ENCODE measurements around the gene HDGFL1. TPM values are rescaled to one million over a fixed set of nuclear protein-coding genes. Genes with fewer than 3 reads are reported as not detected.

The HDGFL1 gene
- total RNA-seq, 1 donor, result not detected

GRCh38 chr6:22575190-22575589 is 5.8 kb downstream of the HDGFL1 start:
- no peaks in the 10 kb centered on the region for H3K4me1 ChIP-seq (ENCODE audit: insufficient read depth, low read length)
- H3K4me3 ChIP-seq (ENCODE audit: low read length), result no peak overlapping the region
- no peaks in the 10 kb centered on the region for H3K27me3 ChIP-seq (ENCODE audit: insufficient read depth, low read length)
- H3K9me3 ChIP-seq (ENCODE audit: low read depth, low read length), result no peaks in the 10 kb centered on the region

- Histone ChIP-seq H3K27me3 (ENCODE audit: insufficient read depth, low read length) (no peaks in the 10 kb centered on the region), H3K4me1 (ENCODE audit: insufficient read depth, low read length) (no peaks in the 10 kb centered on the region), H3K9me3 (ENCODE audit: low read depth, low read length) (no peaks in the 10 kb centered on the region), H3K4me3 (ENCODE audit: low read length) (no peak overlapping the region)
These were observed 10.1 kb downstream of the HDGFL1 start for GRCh38 chr6:22579439-22579838.

GRCh38 chr6:22580337-22580736 is 11.0 kb downstream of the HDGFL1 start:
- no peak overlapping the region for H3K4me3 ChIP-seq (ENCODE audit: low read length)
- no peaks in the 10 kb centered on the region for H3K9me3 ChIP-seq (ENCODE audit: low read depth, low read length)
- H3K27me3 ChIP-seq (ENCODE audit: insufficient read depth, low read length), result no peaks in the 10 kb centered on the region
- H3K4me1 ChIP-seq (ENCODE audit: insufficient read depth, low read length), result no peaks in the 10 kb centered on the region

GRCh38 chr6:22582417-22583205 is 13.2 kb downstream of the HDGFL1 start:
- H3K27me3 ChIP-seq (ENCODE audit: insufficient read depth, low read length), result no peaks in the 10 kb centered on the region
- H3K4me3 ChIP-seq (ENCODE audit: low read length), result no peak overlapping the region
- no peaks in the 10 kb centered on the region for H3K4me1 ChIP-seq (ENCODE audit: insufficient read depth, low read length)

GRCh38 chr6:22583230-22583629 is 13.9 kb downstream of the HDGFL1 start:
- H3K9me3 ChIP-seq (ENCODE audit: low read depth, low read length), result no peaks in the 10 kb centered on the region
- no peaks in the 10 kb centered on the region for H3K27me3 ChIP-seq (ENCODE audit: insufficient read depth, low read length)
- H3K4me3 ChIP-seq (ENCODE audit: low read length), result no peak overlapping the region
- no peaks in the 10 kb centered on the region for H3K4me1 ChIP-seq (ENCODE audit: insufficient read depth, low read length)

More at GRCh38 chr6:22582417-22583205, 13.2 kb downstream of the HDGFL1 start:
- no peaks in the 10 kb centered on the region for H3K9me3 ChIP-seq (ENCODE audit: low read depth, low read length)

- H3K9me3 ChIP-seq (ENCODE audit: low read depth, low read length), result no peaks in the 10 kb centered on the region
- H3K4me3 ChIP-seq (ENCODE audit: low read length), result no peak overlapping the region
- no peaks in the 10 kb centered on the region for H3K4me1 ChIP-seq (ENCODE audit: insufficient read depth, low read length)
- H3K27me3 ChIP-seq (ENCODE audit: insufficient read depth, low read length), result no peaks in the 10 kb centered on the region
These were observed 14.6 kb downstream of the HDGFL1 start for GRCh38 chr6:22583927-22584326.

GRCh38 chr6:22589118-22589517 is 19.8 kb downstream of the HDGFL1 start:
- Histone ChIP-seq H3K4me1 (ENCODE audit: insufficient read depth, low read length) (no peaks in the 10 kb centered on the region), H3K4me3 (ENCODE audit: low read length) (no peak overlapping the region), H3K27me3 (ENCODE audit: insufficient read depth, low read length) (no peaks in the 10 kb centered on the region), H3K9me3 (ENCODE audit: low read depth, low read length) (no peaks in the 10 kb centered on the region)

GRCh38 chr6:22590423-22590822 is 21.1 kb downstream of the HDGFL1 start:
- no peaks in the 10 kb centered on the region for H3K9me3 ChIP-seq (ENCODE audit: low read depth, low read length)
- H3K4me1 ChIP-seq (ENCODE audit: insufficient read depth, low read length), result no peaks in the 10 kb centered on the region
- H3K4me3 ChIP-seq (ENCODE audit: low read length), result no peak overlapping the region

GRCh38 chr6:22593895-22594294 is 24.5 kb downstream of the HDGFL1 start:
- no peaks in the 10 kb centered on the region for H3K27me3 ChIP-seq (ENCODE audit: insufficient read depth, low read length)
- H3K9me3 ChIP-seq (ENCODE audit: low read depth, low read length), result no peaks in the 10 kb centered on the region
- H3K4me1 ChIP-seq (ENCODE audit: insufficient read depth, low read length), result no peaks in the 10 kb centered on the region
- no peak overlapping the region for H3K4me3 ChIP-seq (ENCODE audit: low read length)

More at GRCh38 chr6:22590423-22590822, 21.1 kb downstream of the HDGFL1 start:
- H3K27me3 ChIP-seq (ENCODE audit: insufficient read depth, low read length), result no peaks in the 10 kb centered on the region

GRCh38 chr6:22596011-22596410 is 26.6 kb downstream of the HDGFL1 start:
- no peak overlapping the region for H3K4me3 ChIP-seq (ENCODE audit: low read length)
- H3K9me3 ChIP-seq (ENCODE audit: low read depth, low read length), result no peaks in the 10 kb centered on the region
- no peaks in the 10 kb centered on the region for H3K4me1 ChIP-seq (ENCODE audit: insufficient read depth, low read length)

GRCh38 chr6:22598339-22598738 is 29.0 kb downstream of the HDGFL1 start:
- Histone ChIP-seq H3K4me3 (ENCODE audit: low read length) (no peak overlapping the region), H3K4me1 (ENCODE audit: insufficient read depth, low read length) (no peaks in the 10 kb centered on the region), H3K9me3 (ENCODE audit: low read depth, low read length) (no peaks in the 10 kb centered on the region)

More at GRCh38 chr6:22596011-22596410, 26.6 kb downstream of the HDGFL1 start:
- H3K27me3 ChIP-seq (ENCODE audit: insufficient read depth, low read length), result no peaks in the 10 kb centered on the region

GRCh38 chr6:22600059-22600458 is 30.7 kb downstream of the HDGFL1 start:
- no peak overlapping the region for H3K4me3 ChIP-seq (ENCODE audit: low read length)
- no peaks in the 10 kb centered on the region for H3K4me1 ChIP-seq (ENCODE audit: insufficient read depth, low read length)
- H3K9me3 ChIP-seq (ENCODE audit: low read depth, low read length), result no peaks in the 10 kb centered on the region
- H3K27me3 ChIP-seq (ENCODE audit: insufficient read depth, low read length), result no peaks in the 10 kb centered on the region

More at GRCh38 chr6:22598339-22598738, 29.0 kb downstream of the HDGFL1 start:
- H3K27me3 ChIP-seq (ENCODE audit: insufficient read depth, low read length), result no peaks in the 10 kb centered on the region

- no peaks in the 10 kb centered on the region for H3K4me1 ChIP-seq (ENCODE audit: insufficient read depth, low read length)
These were observed 32.6 kb downstream of the HDGFL1 start for GRCh38 chr6:22601984-22602383.

GRCh38 chr6:22605736-22606135 is 36.4 kb downstream of the HDGFL1 start:
- Histone ChIP-seq H3K4me3 (ENCODE audit: low read length) (no peak overlapping the region), H3K27me3 (ENCODE audit: insufficient read depth, low read length) (no peaks in the 10 kb centered on the region), H3K4me1 (ENCODE audit: insufficient read depth, low read length) (no peaks in the 10 kb centered on the region), H3K9me3 (ENCODE audit: low read depth, low read length) (no peaks in the 10 kb centered on the region)

More at GRCh38 chr6:22601984-22602383, 32.6 kb downstream of the HDGFL1 start:
- no peak overlapping the region for H3K4me3 ChIP-seq (ENCODE audit: low read length)
- H3K9me3 ChIP-seq (ENCODE audit: low read depth, low read length), result no peaks in the 10 kb centered on the region
- H3K27me3 ChIP-seq (ENCODE audit: insufficient read depth, low read length), result no peaks in the 10 kb centered on the region

GRCh38 chr6:22610127-22610526 is 40.8 kb downstream of the HDGFL1 start:
- Histone ChIP-seq H3K4me3 (ENCODE audit: low read length) (no peak overlapping the region), H3K9me3 (ENCODE audit: low read depth, low read length) (no peaks in the 10 kb centered on the region), H3K27me3 (ENCODE audit: insufficient read depth, low read length) (no peaks in the 10 kb centered on the region), H3K4me1 (ENCODE audit: insufficient read depth, low read length) (no peaks in the 10 kb centered on the region)

- peaks cover 4% of the 10 kb centered on the region for H3K9me3 ChIP-seq (ENCODE audit: low read depth, low read length)
- no peaks in the 10 kb centered on the region for H3K4me1 ChIP-seq (ENCODE audit: insufficient read depth, low read length)
- no peak overlapping the region for H3K4me3 ChIP-seq (ENCODE audit: low read length)
- H3K27me3 ChIP-seq (ENCODE audit: insufficient read depth, low read length), result no peaks in the 10 kb centered on the region
These were observed 42.9 kb downstream of the HDGFL1 start for GRCh38 chr6:22612236-22612635.
